ENCODE results near the gene PLCH1.

DNA sequence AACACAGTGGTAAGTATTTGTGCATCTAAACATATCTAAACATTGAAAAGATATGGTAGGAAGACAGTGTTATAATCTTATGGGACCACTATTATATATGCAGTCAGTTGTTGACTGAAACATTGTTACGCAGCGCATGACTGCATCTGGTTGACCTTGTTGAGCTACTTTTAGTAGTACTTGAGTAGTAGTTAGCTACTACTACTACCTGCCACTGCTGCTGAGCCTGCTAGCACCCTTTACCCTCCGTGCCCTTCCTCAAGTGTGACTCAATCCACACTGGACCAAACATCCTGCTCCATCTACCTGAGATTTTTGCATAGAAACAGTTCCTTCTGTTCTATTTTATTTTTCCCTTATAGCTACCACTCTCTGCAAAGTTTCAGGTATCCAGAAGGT lies 327.8 kb downstream of the PLCH1 start:
- TF ChIP-seq, protein P1, sequence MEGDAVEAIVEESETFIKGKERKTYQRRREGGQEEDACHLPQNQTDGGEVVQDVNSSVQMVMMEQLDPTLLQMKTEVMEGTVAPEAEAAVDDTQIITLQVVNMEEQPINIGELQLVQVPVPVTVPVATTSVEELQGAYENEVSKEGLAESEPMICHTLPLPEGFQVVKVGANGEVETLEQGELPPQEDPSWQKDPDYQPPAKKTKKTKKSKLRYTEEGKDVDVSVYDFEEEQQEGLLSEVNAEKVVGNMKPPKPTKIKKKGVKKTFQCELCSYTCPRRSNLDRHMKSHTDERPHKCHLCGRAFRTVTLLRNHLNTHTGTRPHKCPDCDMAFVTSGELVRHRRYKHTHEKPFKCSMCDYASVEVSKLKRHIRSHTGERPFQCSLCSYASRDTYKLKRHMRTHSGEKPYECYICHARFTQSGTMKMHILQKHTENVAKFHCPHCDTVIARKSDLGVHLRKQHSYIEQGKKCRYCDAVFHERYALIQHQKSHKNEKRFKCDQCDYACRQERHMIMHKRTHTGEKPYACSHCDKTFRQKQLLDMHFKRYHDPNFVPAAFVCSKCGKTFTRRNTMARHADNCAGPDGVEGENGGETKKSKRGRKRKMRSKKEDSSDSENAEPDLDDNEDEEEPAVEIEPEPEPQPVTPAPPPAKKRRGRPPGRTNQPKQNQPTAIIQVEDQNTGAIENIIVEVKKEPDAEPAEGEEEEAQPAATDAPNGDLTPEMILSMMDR (IDR thresholded peaks at IDR 0.05; ENCODE audit: low read depth, low read length, missing input control), result no peak
- TF ChIP-seq ATF3 (IDR thresholded peaks at IDR 0.05) (no peak), SP1 (IDR thresholded peaks at IDR 0.05) (no peak), YY1 (IDR thresholded peaks at IDR 0.05) (no peak), TAF1 (conservative IDR thresholded peaks at IDR 0.05) (no peak), RAD21 (IDR thresholded peaks at IDR 0.05) (no peak), JUND (IDR thresholded peaks at IDR 0.05) (no peak), FOXA2 (IDR thresholded peaks at IDR 0.05) (no peak), FOXA1 (IDR thresholded peaks at IDR 0.05) (no peak)
- TF ChIP-seq, protein P2, sequence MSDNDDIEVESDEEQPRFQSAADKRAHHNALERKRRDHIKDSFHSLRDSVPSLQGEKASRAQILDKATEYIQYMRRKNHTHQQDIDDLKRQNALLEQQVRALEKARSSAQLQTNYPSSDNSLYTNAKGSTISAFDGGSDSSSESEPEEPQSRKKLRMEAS (IDR thresholded peaks at IDR 0.05), result no peak
- TF ChIP-seq, protein P3, sequence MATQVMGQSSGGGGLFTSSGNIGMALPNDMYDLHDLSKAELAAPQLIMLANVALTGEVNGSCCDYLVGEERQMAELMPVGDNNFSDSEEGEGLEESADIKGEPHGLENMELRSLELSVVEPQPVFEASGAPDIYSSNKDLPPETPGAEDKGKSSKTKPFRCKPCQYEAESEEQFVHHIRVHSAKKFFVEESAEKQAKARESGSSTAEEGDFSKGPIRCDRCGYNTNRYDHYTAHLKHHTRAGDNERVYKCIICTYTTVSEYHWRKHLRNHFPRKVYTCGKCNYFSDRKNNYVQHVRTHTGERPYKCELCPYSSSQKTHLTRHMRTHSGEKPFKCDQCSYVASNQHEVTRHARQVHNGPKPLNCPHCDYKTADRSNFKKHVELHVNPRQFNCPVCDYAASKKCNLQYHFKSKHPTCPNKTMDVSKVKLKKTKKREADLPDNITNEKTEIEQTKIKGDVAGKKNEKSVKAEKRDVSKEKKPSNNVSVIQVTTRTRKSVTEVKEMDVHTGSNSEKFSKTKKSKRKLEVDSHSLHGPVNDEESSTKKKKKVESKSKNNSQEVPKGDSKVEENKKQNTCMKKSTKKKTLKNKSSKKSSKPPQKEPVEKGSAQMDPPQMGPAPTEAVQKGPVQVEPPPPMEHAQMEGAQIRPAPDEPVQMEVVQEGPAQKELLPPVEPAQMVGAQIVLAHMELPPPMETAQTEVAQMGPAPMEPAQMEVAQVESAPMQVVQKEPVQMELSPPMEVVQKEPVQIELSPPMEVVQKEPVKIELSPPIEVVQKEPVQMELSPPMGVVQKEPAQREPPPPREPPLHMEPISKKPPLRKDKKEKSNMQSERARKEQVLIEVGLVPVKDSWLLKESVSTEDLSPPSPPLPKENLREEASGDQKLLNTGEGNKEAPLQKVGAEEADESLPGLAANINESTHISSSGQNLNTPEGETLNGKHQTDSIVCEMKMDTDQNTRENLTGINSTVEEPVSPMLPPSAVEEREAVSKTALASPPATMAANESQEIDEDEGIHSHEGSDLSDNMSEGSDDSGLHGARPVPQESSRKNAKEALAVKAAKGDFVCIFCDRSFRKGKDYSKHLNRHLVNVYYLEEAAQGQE (IDR thresholded peaks at IDR 0.05), result no peak
